HL-60 (cell line): Measurements from ENCODE around the gene NGFR.

Experiments
- DNase-seq, 2 experiments: peaks; one replicate each; pipeline ENCODE4 v3.0.0-alpha.2; 2010 to 2020; ENCODE audit warnings: low read depth in 1 of 2, low spot score in 1 of 2
- H3K27ac ChIP-seq: fragments of 250-450 bp; sonication (Bioruptor Pico); replicated peaks from 2 replicates; pipeline ENCODE4 v1.5.1; 2020; ENCODE audit warnings: mild to moderate bottlenecking, moderate library complexity
- H3K27me3 ChIP-seq: fragments of 250-450 bp; sonication (Bioruptor Pico); 2 replicates; pipeline ENCODE4 v1.5.1; 2021; ENCODE audit warnings: mild to moderate bottlenecking, moderate library complexity; ENCODE audit not compliant: insufficient read depth, poor library complexity, severe bottlenecking
- H3K4me3 ChIP-seq: replicated peaks from 2 replicates; pipeline ENCODE4 v1.5.1; 2011; ENCODE audit warnings: mild to moderate bottlenecking, control low read depth, low read length; ENCODE audit not compliant: insufficient read depth
- CTCF ChIP-seq: IDR thresholded peaks from one replicate; pipeline ENCODE4 v1.5.1; 2011; ENCODE audit warnings: low read length, control low read depth, inconsistent platforms; ENCODE audit not compliant: insufficient read depth
- GABPA ChIP-seq: IDR thresholded peaks from 2 replicates; pipeline ENCODE4 v1.6.1; 2012; ENCODE audit warnings: low read depth
- POLR2AphosphoS5 ChIP-seq: IDR thresholded peaks from 2 replicates; pipeline ENCODE4 v1.6.1; 2012; ENCODE audit warnings: low read depth
- REST ChIP-seq: IDR thresholded peaks from 2 replicates; pipeline ENCODE4 v1.6.1; 2012; ENCODE audit warnings: low read depth; ENCODE audit not compliant: insufficient replicate concordance
- SPI1 ChIP-seq: IDR thresholded peaks from 2 replicates; pipeline ENCODE4 v1.6.1; 2012; ENCODE audit warnings: low read depth, mild to moderate bottlenecking, borderline replicate concordance

NGFR gene

DNA sequence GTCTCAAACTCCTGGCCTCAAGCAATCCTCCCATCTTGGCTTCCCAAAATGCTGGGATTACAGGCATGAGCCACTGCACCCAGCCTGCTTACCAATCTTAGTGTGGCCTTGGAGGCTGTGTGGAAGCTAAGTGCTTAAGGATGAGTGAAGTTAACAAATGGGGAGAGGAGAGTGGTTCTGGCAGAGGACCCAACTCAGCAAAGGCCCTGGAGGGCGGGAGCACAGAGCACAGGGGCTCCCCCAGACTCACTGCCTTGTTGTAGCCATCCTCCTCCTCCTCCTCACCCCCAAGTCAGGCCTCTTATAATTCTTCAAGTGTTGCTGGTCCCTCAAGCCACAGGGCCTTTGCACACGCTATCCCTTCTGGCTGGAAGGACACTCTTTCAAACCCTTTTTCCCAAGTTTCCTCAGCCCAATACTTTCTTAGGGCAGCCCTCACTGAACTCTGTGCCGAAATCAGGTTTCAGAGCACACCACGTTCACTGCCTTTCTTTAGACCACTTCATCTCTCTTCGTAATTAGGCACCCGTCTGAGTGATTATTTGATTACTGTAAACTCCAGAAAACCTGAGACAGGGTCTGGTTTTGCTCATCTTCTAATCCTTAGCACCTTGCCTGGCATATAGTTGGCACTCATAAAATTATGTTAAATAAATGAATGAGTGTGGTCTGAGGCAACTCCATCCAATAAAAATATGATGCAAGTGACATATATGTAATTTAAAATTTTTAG, 23.4 kb downstream of the NGFR start:
- no peak overlapping the region for H3K4me3 ChIP-seq
- H3K27me3 ChIP-seq, result no peaks in the 10 kb centered on the region
- TF ChIP-seq POLR2AphosphoS5, result no peak
- TF ChIP-seq CTCF, result no peak
- no peak for TF ChIP-seq SPI1
- TF ChIP-seq GABPA, result no peak
- H3K27ac ChIP-seq, result no peak overlapping the region
- DNase-seq, result no peak

- Histone ChIP-seq H3K27me3 (no peaks in the 10 kb centered on the region), H3K4me3 (no peak overlapping the region), H3K27ac (no peak overlapping the region)
- TF ChIP-seq POLR2AphosphoS5 (no peak), REST (no peak), GABPA (no peak), CTCF (no peak), SPI1 (no peak)
- DNase-seq, result no peak
Measured at GRCh38 chr17:49519781-49520180, 24.7 kb downstream of the NGFR start.

DNA sequence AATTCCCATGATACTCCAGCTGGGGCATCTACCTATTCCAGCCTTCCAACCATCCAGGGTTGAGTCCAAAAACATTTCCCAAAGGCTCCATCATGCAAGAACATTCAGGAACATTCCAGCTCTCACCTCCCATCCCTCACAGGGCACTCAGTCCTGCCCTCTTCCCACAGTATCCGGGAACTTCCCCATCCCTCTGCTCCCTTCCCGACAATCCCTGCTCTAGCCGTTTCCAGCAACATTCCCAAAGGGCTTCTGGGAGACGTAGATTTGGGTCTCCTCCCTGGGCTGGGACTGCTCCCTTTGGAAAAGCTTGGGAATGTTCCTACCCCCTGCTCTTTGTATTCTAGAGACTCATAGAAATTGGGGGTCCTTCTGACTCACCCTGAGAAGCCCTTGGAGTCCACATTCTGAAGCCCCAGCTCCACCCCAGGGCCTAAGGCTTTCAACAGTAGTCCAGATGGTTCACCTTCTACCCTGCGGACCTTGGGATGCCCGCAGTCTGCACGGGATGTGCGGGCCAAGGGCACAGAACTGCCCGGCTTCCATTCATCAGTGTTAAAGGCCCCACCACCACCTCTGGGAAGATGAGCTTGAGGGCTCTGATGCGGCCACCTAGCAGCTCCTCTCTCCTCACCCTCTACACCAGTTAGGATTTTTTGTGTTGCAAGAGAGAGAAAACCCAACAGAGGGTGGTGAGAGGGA, 25.4 kb downstream of the NGFR start:
- Histone ChIP-seq H3K27ac (no peak overlapping the region), H3K4me3 (no peak overlapping the region), H3K27me3 (no peaks in the 10 kb centered on the region)
- no peak for DNase-seq
- no peak for TF ChIP-seq GABPA
- TF ChIP-seq SPI1, result no peak
- TF ChIP-seq REST, result no peak
- no peak for TF ChIP-seq CTCF
- no peak for TF ChIP-seq POLR2AphosphoS5

DNA sequence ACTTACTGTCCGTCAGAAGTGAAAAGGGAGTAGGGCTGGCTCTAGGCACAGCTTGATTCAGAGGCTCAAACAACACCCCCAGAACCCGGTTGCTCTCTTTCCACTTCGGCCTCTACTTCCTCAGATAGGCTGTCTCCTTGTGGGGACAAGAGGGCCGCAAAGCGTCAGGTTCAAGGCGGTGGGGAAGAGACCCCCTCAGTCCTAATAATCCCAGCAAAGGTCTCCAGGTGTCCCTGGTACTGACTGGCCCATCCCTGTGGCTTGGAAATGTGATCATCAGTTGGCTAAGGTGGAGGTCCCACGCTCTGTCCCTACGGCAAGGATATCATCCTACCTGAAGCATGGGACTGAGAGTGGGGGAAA, 26.0 kb downstream of the NGFR start:
- no peak overlapping the region for H3K27ac ChIP-seq
- H3K27me3 ChIP-seq, result no peaks in the 10 kb centered on the region
- TF ChIP-seq CTCF, result no peak
- TF ChIP-seq REST, result no peak
- TF ChIP-seq POLR2AphosphoS5, result no peak
- no peak for TF ChIP-seq SPI1
- no peak for TF ChIP-seq GABPA
- no peak for DNase-seq
- H3K4me3 ChIP-seq, result no peak overlapping the region
